Gastroesophageal sphincter (tissue), 3 donors: ENCODE results near the gene STARD13.

ENCODE experiments used
- CTCF ChIP-seq, 4 experiments: fragments of 200-600 bp in 2 of 4; fragments of 450-650 bp in 2 of 4; sonication (generic) in 1 of 4; IDR thresholded peaks; one replicate each; pipeline ENCODE4 v1.5.1; 2017 to 2019; ENCODE audit warnings: antibody characterized with exemption in 4 of 4, mild to moderate bottlenecking in 2 of 4, moderate library complexity in 2 of 4
- EP300 ChIP-seq: sonication (generic); formaldehyde crosslinking; IDR thresholded peaks from one replicate; pipeline ENCODE4 v1.6.1; 2017; ENCODE audit warnings: antibody characterized with exemption, mild to moderate bottlenecking
- POLR2A ChIP-seq, 2 donors: fragments of 450-650 bp; IDR thresholded peaks; one replicate each; pipeline ENCODE4 v1.6.1; 2017; ENCODE audit warnings: antibody characterized with exemption in 2 of 2, mild to moderate bottlenecking in 2 of 2, moderate library complexity in 1 of 2

DNA sequence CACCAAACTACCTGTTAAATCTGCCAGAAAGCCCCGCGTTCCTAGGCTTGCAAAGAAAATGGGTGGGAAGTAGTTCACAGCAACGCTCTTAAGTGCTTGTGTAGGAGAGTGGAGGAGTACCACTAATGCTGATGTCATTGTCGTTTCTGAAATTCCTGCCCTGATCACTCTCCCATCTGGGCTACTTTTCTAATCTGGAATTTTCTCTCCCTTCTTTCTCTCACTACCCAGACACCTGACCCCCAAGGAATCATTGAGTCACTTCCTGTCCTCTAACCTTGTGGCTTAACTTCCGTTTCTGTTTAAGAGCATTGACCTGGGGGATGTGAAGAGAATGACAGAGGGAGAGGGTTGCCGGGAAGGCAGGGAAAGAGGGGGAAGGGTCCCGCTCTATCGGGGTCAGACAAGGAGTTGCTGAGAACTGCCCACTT is 98.7 kb downstream of the STARD13 start:
- TF ChIP-seq CTCF (IDR thresholded peaks at IDR 0.05) (no peak), EP300 (no peak), POLR2A (IDR thresholded peaks at IDR 0.05) (no peak)
